ENCODE results near the gene DGKH.

Gene DGKH

DNA sequence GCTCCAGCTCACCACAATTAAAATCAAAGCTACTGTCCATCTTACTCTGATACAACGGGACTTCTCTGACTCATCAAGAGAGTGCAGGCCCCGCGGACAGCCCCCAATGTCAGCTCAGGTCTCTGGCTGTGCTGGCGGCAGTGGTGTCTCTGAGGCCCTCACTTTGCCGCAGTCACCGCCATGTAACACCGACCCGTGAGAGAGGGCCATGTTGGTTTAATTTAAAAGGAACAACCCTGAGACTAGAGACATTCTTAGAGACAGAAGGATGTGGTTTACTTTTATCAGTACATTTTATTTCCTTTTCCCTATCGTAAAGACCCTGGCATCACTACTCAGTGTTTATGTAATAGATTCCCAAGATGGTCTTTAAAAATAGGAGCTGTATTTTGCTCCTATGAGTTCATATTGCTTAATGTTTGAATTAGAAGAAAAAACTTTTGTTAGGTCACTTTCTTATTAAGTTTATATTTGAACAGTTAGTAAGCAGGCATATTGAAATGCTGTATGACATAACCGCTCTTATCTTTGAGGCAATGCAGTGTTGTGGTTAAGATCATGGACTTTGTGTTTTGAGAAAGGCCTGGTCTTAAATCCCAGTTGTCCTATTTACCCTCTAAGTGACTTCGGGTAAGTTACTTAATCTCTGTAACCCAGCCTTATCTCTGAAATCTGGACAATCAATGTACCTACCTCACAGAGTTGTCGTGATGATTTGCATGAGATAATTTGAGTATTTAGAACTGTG lies 23.4 kb downstream of the DGKH start:
- DNase-seq (ENCODE audit: low read depth) = no peak
- H3K4me3 ChIP-seq (ENCODE audit: low read length) = no peak overlapping the region
- TF ChIP-seq, protein P1, sequence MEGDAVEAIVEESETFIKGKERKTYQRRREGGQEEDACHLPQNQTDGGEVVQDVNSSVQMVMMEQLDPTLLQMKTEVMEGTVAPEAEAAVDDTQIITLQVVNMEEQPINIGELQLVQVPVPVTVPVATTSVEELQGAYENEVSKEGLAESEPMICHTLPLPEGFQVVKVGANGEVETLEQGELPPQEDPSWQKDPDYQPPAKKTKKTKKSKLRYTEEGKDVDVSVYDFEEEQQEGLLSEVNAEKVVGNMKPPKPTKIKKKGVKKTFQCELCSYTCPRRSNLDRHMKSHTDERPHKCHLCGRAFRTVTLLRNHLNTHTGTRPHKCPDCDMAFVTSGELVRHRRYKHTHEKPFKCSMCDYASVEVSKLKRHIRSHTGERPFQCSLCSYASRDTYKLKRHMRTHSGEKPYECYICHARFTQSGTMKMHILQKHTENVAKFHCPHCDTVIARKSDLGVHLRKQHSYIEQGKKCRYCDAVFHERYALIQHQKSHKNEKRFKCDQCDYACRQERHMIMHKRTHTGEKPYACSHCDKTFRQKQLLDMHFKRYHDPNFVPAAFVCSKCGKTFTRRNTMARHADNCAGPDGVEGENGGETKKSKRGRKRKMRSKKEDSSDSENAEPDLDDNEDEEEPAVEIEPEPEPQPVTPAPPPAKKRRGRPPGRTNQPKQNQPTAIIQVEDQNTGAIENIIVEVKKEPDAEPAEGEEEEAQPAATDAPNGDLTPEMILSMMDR (conservative IDR thresholded peaks at IDR 0.05; ENCODE audit: low read depth, low read length) = no peak

DNA sequence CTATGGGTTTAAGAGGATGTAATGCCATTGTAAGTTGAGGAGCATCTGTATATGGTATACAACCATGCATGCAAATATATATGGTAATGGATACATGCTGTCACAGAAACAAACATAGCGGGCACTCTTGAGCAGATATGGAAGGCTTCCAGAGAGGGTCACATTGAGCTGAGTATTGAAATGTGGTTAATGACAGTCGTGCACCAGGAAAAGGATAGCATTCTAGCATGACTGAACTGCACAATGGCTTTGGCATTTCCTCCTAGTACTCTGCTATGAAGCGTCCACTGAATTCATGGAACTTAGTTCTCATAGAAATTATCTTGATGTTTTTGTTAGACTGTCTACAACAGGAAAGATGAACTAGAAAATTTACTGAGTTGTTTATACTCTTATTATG lies 25.2 kb downstream of the DGKH start:
- TF ChIP-seq, protein P1 (conservative IDR thresholded peaks at IDR 0.05; ENCODE audit: low read depth, low read length) = no peak
- no peak overlapping the region for H3K4me3 ChIP-seq (ENCODE audit: low read length)
- no peak for DNase-seq (ENCODE audit: low read depth)

DNA sequence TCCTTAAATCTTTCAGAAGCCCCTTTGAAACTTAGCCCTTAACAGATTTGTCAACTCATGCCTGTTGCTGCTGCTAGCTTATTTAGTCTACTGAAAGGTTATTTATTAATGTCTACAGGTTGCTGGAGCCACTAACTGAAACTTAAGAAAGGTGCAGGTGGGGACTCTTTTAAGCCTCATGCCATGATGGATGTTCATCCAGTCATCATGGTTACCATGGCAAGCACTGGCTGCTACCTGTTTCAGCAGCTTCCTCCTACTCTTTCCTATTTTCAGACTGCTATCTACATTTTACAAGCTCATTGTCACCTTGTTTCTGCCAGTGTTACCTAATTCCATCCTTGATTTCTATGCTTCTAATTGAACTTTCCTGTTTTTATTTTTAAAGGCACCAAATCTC lies 27.1 kb downstream of the DGKH start:
- no peak overlapping the region for H3K4me3 ChIP-seq (ENCODE audit: low read length)
- TF ChIP-seq, protein P1 (conservative IDR thresholded peaks at IDR 0.05; ENCODE audit: low read depth, low read length) = no peak
- DNase-seq (ENCODE audit: low read depth) = no peak

DNA sequence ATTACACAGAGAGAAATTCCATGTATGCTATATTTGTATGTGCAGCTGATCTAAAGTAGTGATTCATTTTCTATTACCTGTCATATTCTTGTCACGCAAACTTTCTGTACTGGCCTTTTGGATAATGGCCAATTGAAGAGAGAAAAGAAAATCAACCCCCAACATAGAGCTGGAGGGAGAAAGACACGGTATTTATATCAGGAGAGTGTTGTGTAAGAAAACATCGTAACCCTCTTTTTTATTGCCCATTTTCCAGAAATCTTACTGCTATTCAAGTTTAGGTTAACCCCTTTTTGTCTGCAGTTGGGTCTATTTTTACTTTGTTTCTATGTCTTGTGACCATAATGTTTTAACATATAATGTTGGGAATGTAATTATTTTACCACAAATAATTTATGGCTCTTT lies 27.9 kb downstream of the DGKH start:
- TF ChIP-seq, protein P1 (conservative IDR thresholded peaks at IDR 0.05; ENCODE audit: low read depth, low read length) = no peak
- DNase-seq (ENCODE audit: low read depth) = no peak
- no peak overlapping the region for H3K4me3 ChIP-seq (ENCODE audit: low read length)

DNA sequence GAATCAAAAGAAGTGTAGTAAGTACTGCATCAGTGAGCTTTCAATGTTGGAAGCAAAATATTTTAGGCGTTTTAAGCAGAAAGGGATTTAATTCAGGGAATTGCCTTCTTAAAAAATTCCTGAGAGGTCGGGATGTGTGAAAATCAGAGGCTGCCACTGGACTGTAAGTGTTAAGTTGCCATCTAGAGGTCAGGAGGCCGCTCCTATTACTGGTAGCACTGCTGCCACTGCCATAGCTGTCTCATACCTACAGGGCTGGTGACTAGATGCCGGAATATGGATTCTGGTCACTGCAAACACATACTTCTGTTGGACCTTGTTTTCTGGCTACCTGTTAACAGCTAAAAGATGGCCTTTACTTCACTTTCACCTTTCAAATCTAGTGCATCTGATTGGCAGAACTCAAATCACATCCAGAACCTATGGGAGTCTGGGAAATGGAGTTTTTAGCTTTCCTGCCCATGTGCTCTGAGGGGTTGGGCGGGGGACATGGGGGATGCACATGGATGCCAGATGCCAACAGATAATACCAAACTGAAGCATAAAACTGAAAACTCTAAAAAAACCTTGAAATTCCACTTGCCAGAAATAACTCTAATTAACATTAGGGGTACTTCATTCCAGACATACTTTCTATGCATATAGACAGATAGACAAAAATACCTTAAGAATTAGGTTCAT lies 29.8 kb downstream of the DGKH start:
- no peak for DNase-seq (ENCODE audit: low read depth)
- TF ChIP-seq, protein P1 (conservative IDR thresholded peaks at IDR 0.05; ENCODE audit: low read depth, low read length) = peak; percentile 8
- H3K4me3 ChIP-seq (ENCODE audit: low read length) = no peak overlapping the region

DNA sequence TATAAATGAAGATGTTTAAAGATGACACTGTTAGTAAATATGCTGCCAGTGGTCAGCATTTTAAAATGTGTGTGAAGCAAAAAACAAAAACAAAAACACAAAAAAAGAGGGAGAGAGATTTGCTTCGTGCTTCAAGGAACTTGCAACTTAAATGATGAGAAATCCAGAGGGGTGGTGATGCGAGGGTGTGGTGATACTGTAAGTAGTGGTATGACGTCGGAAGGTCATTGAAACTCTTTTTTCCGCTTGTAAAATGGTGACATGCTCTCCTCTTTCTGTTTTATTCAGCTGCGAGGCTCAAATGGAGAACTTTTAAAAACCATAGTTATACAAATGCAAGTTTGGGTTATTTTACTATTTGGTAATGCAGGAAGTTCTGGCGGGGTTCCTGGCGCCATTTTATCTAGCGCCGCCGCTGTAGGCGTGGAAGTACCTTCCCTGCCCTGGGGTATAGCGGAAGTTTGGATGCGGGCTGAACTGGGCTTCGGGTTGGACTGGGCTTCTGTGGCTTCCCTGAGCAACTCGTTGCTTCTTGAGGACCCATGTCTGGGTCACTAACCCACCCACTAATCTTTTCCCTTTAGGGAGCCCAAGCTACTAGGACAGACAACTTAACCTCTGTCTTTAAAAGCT lies 34.8 kb downstream of the DGKH start:
- no peak overlapping the region for H3K4me3 ChIP-seq (ENCODE audit: low read length)
- TF ChIP-seq, protein P1 (conservative IDR thresholded peaks at IDR 0.05; ENCODE audit: low read depth, low read length) = no peak
- no peak for DNase-seq (ENCODE audit: low read depth)
